Measurements from ENCODE around the gene CCNB3. TPM values are rescaled to one million over a fixed set of nuclear protein-coding genes. Genes with fewer than 3 reads are reported as not detected.

The CCNB3 gene
- total RNA-seq, 1 donor from 2014 or later: 0.66 TPM

DNA sequence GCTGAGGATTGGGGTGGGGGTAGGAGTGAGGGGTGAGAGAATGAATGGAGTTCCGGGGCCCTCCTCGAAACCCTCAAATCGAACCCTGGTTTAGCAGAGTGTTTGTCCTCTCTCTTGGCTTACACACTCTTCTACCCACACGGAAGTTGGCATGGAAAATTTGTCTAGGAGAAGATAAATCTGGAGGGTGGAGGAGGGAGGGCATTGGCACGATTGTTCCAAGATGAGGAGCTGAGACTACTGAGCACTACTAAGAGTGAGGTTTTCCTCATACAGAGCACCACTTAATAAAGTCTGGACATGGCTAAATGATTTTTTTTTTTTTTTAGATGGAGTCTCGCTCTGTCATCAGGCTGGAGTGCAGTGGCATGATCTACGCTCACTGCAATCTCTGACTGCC is 37.2 kb upstream of the CCNB3 start:
- H3K9me3 Mint-ChIP-seq (ENCODE audit: unreplicated experiment): no peaks in the 10 kb centered on the region
- no peaks in the 10 kb centered on the region for H3K4me1 Mint-ChIP-seq (ENCODE audit: low read depth, unreplicated experiment)
- TF ChIP-seq, protein P1, sequence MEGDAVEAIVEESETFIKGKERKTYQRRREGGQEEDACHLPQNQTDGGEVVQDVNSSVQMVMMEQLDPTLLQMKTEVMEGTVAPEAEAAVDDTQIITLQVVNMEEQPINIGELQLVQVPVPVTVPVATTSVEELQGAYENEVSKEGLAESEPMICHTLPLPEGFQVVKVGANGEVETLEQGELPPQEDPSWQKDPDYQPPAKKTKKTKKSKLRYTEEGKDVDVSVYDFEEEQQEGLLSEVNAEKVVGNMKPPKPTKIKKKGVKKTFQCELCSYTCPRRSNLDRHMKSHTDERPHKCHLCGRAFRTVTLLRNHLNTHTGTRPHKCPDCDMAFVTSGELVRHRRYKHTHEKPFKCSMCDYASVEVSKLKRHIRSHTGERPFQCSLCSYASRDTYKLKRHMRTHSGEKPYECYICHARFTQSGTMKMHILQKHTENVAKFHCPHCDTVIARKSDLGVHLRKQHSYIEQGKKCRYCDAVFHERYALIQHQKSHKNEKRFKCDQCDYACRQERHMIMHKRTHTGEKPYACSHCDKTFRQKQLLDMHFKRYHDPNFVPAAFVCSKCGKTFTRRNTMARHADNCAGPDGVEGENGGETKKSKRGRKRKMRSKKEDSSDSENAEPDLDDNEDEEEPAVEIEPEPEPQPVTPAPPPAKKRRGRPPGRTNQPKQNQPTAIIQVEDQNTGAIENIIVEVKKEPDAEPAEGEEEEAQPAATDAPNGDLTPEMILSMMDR (IDR thresholded peaks at IDR 0.05; ENCODE audit: partially characterized antibody, unreplicated experiment): no peak
- H3K4me3 Mint-ChIP-seq (ENCODE audit: unreplicated experiment): no peak overlapping the region
- DNase-seq: no peak
- no peaks in the 10 kb centered on the region for H3K27me3 Mint-ChIP-seq (ENCODE audit: unreplicated experiment)
- H3K36me3 Mint-ChIP-seq (ENCODE audit: unreplicated experiment): no peaks in the 10 kb centered on the region
- H3K27ac Mint-ChIP-seq (ENCODE audit: unreplicated experiment): no peak overlapping the region

DNA sequence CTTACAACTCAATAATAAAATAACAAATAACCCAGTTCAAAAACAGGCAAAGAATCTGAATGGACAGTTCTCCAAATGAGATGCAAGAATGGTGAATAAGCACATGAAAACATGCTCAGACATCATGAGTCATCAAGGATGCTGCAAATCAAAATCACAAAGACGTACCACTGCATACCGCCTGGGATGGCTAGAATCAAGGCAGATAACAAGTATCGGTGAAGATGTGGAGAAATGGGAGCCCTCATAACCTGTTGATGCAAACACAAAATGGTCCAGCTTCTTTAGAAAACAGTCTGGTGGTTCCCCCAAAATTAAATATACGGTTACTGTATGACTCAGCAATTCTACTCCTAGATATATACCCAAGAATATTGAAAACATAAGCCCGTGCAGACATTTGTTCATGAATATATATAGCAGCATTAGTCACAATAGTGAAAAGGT is 36.3 kb upstream of the CCNB3 start:
- Mint-ChIP-seq H3K9me3 (ENCODE audit: unreplicated experiment) (no peaks in the 10 kb centered on the region), H3K4me3 (ENCODE audit: unreplicated experiment) (no peak overlapping the region), H3K36me3 (ENCODE audit: unreplicated experiment) (no peaks in the 10 kb centered on the region), H3K27me3 (ENCODE audit: unreplicated experiment) (no peaks in the 10 kb centered on the region), H3K27ac (ENCODE audit: unreplicated experiment) (no peak overlapping the region), H3K4me1 (ENCODE audit: low read depth, unreplicated experiment) (no peaks in the 10 kb centered on the region)
- TF ChIP-seq, protein P1 (IDR thresholded peaks at IDR 0.05; ENCODE audit: partially characterized antibody, unreplicated experiment): no peak
- DNase-seq: no peak

DNA sequence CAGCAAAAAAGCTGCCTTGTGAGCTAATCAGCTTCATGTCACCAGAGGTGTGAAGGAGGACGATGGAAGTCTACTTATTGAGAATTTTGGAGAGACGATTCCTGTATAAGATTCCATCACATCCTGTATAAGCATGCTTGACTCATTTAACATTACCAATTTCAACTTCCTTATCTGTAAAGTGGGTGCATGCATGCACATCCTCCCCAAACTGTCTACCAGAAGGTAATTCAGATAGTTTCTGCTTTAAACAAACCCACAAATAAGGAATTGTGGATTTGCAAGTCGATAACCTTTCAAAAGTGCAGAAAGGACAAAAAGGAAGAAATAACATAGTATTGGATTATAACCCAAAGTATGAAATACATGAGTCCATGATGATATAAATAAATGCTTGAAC is 34.8 kb upstream of the CCNB3 start:
- TF ChIP-seq, protein P1 (IDR thresholded peaks at IDR 0.05; ENCODE audit: partially characterized antibody, unreplicated experiment): no peak
- Mint-ChIP-seq H3K4me1 (ENCODE audit: low read depth, unreplicated experiment) (no peaks in the 10 kb centered on the region), H3K27me3 (ENCODE audit: unreplicated experiment) (no peaks in the 10 kb centered on the region), H3K9me3 (ENCODE audit: unreplicated experiment) (no peaks in the 10 kb centered on the region), H3K36me3 (ENCODE audit: unreplicated experiment) (no peaks in the 10 kb centered on the region), H3K4me3 (ENCODE audit: unreplicated experiment) (no peak overlapping the region), H3K27ac (ENCODE audit: unreplicated experiment) (no peak overlapping the region)
- DNase-seq: no peak

DNA sequence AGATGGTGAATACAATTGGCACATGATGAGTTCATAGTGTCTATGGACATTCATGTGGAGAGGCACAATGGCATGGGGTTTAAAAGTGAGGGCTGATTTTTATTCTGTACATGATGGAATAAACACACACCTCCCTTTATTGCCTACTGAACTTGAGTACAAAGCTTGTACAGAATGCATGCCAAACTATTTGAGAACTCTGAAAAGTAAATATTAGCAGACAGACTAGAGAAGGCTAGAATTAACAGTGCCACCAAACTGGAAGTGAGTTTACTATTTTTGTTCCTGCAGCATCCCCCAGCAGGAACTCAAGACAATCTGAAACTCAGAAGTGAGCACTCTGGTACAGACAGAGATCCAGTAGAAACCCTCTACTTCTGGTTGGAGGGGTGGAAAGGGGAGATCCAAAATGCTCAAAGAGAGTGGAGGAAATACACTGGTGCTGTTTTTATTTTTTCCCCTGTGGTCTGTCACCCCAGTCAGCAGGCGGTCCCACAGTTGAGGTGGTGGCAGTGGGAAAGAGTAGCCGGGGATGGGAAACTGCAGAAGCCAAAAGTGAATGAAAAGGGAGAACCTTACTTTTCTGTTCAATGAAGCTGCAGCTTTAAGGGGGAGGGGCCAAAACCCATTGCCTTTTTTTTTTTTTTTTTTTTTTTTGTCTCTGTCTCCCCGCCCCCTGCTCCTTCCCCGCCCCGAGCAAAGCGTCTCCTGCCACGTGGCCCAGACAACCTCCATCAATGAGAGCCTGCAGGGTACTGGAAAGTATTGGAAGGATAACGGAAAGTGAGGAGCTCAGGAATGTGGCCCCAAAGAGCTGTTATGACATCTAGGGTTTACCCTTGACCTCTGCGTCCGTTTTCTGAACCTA is 24.3 kb upstream of the CCNB3 start:
- Mint-ChIP-seq H3K27me3 (ENCODE audit: unreplicated experiment) (peaks cover 3% of the 10 kb centered on the region), H3K4me3 (ENCODE audit: unreplicated experiment) (no peak overlapping the region), H3K9me3 (ENCODE audit: unreplicated experiment) (no peaks in the 10 kb centered on the region), H3K27ac (ENCODE audit: unreplicated experiment) (no peak overlapping the region), H3K4me1 (ENCODE audit: low read depth, unreplicated experiment) (no peaks in the 10 kb centered on the region), H3K36me3 (ENCODE audit: unreplicated experiment) (no peaks in the 10 kb centered on the region)
- DNase-seq: no peak
- TF ChIP-seq, protein P1 (IDR thresholded peaks at IDR 0.05; ENCODE audit: partially characterized antibody, unreplicated experiment): no peak

DNA sequence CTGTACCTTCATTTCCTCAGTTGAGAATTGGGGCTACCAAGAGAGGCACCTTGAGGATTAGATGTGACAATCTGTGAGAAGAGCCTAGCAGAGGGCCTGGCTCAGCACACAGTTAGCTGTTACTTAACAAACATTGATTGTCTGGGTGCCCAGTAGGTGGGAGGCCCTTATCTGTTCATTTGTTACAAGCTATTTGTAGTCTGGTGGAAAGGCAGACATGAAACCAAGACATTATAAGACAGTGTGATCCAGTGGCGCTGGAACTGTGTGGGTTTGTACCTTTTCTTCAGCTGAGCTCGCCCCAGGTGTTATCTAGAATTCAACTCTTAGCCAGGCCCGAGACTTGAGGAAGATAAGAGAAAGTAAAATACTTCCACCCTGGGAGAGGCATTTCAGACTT is 20.7 kb upstream of the CCNB3 start:
- no peak overlapping the region for H3K4me3 Mint-ChIP-seq (ENCODE audit: unreplicated experiment)
- H3K27ac Mint-ChIP-seq (ENCODE audit: unreplicated experiment): no peak overlapping the region
- H3K9me3 Mint-ChIP-seq (ENCODE audit: unreplicated experiment): no peaks in the 10 kb centered on the region
- no peaks in the 10 kb centered on the region for H3K36me3 Mint-ChIP-seq (ENCODE audit: unreplicated experiment)
- H3K4me1 Mint-ChIP-seq (ENCODE audit: low read depth, unreplicated experiment): no peaks in the 10 kb centered on the region
- DNase-seq: no peak
- TF ChIP-seq, protein P1 (IDR thresholded peaks at IDR 0.05; ENCODE audit: partially characterized antibody, unreplicated experiment): no peak
- H3K27me3 Mint-ChIP-seq (ENCODE audit: unreplicated experiment): peaks cover 3% of the 10 kb centered on the region
